ENCODE measurements around the gene HOXD4.

HOXD4 gene

GRCh38 chr2:176151442-176152287 is at the start of gene HOXD4:
Gene HOXD4 (plus strand): TSS chr2:176151550. CDS start chr2:176151634, 84 bp downstream.
- DNase-seq, result no peak

GRCh38 chr2:176101842-176102241 is 49.5 kb upstream of the HOXD4 start:
- DNase-seq, result no peak

DNA sequence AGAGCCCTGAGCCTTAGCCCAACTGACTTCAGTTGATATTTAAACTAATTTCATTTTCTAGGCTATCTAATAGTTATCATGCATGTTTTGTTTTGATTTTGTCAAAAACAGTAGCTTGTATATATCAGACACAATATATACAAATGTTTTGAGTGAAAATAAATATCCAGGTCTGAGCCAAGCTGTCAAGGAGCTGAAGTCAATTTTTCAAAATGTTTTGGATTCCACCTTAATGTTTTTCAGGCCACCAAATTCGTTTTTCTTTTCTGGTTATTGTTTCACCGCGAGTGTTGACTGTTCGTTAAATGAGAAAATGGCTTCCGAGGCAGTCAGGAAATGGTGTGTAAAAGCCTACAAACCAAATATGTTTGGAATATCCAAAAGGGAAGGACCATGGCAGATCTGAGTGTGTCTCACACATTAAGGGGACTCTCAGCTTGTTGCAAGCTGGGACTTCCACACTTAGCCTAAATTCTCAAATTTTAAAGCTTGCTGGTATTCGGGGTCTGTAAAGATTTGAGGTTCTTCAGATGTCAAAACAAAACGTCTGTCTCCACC is 49.0 kb upstream of the HOXD4 start:
- no peak for DNase-seq

DNA sequence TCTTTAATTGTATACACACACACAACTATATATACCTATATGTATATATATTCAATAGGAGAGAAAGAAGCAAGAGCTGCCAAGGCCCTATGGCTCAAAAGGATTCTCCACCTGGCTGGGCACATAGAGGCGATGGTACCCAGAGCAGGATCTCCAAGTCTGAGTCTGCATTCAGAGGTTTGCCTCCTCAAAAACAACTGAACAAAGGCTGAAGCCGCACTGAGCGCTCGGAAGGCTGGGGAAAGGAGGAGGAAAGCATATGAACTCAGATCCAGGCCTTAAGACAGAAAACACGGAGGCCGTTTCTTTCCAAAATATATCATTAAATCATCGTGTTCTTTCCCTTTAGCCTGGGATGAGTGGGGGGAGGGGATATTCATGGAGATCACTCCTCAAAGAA is 48.2 kb upstream of the HOXD4 start:
- DNase-seq, result no peak

DNA sequence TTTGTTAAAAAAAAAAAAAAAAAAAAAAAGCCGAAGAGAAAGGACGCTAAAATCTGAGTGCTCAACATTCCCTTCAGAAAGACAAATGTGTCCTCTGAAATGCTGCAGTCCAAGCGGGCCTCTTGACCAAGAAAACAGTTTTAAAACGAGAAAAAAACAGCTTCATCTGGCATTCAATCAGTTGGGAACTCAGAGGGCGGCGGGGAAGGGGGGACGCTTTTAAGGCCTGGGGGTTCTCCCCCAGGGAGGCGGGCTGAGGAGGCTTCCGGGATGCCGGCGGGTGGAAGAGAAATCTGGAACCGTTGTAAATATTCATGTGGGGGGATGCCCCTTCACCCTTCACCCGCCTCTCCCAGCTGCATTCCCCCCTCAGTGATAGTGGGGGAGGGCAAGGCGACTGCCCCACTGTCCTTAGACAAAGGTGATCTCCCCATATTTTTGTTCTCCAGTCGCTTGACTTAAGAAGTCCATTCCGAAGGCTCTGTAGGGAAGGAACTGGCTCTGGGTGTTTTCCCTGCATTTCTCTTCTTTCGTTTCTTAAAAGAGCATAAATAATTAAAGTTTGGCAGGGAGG is 47.5 kb upstream of the HOXD4 start:
- DNase-seq, result no peak

DNA sequence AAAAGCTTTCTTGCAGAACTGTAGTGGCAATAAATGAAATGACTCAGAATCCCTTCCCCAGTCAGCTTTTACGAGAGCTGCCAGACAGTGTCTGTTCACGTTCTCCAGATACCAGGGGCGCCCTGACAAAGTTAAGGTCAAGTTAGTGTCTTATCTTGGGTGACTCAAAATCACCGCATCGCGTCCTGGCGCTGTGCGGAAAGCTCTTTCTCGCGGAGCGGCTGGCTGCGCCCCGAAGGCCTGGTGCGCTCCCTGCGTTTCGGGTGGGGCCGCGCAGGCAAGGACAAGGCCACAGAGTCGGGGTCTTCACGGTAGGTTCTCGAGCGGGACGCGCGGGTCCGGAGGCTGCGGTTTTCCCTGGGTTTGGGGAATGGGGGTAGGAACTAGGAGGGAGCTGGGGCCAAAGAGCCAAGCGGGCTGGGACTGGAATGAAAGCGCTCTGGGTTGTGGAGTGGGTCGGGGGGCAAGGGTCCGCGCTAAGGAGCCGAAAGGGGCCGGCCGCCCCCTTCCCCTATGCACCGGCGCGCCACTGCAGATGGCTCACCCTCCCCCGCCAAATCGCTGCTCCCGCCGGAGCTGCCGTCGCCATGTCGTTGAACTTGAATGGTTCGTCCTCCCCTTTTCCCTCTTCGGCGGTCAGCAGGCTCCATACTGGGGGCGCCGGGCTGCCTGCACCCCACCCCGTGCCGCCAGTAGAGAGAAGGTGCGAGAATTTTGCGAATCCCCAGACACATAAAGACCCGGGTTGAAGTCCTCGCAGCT is 46.9 kb upstream of the HOXD4 start:
- DNase-seq, result no peak

DNA sequence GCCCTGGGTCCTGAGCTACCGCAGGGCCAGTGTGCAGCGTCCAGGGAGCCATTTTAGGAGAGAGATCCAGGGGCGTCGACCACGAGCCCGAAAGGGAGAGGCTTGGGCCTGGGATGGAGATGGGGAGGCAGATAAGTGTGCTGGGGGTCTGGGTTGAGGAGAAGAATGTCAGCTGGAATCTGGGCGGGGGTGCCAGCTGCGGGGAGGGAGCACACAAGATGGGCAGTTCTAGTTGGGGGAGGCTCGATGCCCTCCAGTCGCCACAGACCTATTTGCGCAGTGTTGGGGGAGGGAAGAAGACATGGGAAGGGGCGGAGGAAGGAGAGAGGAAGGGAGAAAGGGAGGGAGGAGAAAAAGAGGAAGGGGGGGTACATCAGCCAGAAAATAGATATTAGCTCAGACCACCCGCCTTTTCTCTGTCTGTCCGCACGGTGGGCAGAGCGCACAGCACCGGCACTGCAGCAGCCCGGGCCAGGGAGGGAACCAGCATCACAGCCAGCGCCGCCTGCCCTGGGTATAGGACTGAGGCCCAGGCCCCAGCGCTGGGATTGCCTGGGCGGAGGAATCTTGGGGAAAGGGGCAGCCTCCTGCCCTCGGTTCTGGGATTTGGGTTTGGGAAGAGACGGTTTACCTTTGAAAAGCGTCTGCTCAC is 46.1 kb upstream of the HOXD4 start:
- DNase-seq, result no peak

DNA sequence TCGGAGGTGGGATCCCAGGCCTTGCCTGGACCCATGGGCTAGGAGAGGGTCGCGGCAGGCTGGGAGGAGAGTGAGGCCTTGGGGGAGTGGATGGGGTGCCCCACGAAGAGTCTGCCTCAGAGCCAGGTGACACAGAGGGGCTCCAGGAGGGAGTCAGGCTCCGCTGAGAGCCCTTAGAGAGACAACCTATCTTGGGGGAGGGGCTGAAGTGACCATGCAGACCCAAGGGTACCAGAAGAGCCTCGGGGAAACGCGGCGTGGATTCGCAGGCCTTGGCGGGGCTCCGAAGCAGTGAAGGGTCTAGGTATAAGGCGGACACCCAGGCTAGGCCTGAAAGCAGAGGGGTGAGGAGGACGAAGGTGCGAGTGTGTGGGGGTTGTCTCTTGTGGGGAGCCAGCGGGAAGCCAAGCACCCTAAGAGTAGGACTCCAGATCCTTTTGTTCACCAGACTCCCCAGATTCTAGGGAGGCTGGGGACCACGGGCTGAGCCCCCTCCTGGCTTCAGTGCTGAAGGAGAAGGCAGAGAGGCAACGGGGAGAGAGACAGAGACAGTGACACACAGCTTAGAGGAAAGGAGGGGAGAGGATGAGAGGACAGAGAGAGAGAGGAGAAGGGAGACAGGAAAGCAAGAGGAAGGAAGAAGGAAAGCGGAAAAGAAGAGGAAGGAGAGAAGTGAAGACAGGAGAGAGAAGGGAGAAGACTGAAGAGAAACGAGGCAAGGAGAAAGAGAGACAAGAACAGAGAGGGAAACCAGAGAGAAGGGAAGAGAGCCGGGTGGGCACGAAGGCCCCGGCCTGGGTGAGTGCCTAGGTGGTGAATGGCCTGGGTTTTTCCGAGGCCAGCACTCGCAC is 45.4 kb upstream of the HOXD4 start:
- no peak for DNase-seq

- DNase-seq, result no peak
Observed at GRCh38 chr2:176106581-176107539, 44.5 kb upstream of the HOXD4 start, which contains the start of gene HOXD11. Gene HOXD11 (plus strand): TSS chr2:176107280. CDS start chr2:176107356, 76 bp downstream.

- no peak for DNase-seq
Observed at GRCh38 chr2:176107731-176108181, 43.6 kb upstream of the HOXD4 start.

DNA sequence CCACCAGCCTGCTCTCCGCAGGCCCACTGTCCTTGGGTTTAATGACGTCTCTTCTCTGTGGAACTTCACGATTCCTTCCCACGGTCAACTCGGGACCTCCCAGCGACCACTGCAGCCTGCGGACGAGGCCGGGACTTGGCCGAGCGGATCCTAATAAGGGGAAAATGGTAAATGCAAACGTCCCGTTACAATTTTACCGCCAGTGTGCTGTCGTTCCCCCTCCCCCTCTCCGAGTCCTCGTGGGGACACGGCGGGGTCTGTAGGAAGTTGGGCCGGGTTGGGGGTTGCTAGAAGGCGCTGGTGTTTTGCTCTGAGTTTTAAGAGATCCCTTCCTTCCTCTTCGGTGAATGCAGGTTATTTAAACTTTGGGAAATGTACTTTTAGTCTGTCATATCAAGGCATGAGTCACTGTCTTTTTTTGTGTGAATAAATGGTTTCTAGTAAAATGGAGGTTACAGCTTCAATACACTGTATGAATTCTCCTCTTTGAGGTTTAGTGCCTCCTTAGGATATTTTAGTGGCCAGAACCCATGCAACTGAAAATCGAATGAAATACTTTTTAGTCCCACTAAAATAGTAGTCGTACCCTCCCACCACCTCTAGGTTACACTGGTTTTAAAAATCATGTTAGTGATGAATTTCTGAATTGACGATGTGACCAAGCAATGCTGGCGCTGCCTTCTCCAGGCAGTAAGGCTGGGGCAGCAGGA is 42.0 kb upstream of the HOXD4 start:
- no peak for DNase-seq

DNA sequence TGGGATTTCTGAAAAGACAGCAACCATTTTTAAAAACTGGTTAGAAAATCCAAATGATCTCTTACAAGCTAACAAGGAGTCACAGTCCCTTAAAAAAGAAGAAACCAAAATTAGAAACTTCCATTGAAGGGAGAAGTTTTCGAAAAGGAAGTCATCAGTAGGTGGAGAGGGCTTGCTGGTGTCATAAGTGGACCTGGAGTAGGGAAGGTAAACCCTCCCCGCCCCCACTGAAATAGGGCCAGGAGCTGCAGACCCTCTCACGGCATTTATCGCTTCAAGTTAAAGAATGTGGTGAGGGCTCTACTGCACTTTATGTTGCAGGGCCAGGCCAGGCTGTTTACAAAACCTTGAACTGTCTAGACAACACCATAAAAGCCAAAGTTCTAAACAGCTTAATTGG is 41.4 kb upstream of the HOXD4 start:
- no peak for DNase-seq

DNA sequence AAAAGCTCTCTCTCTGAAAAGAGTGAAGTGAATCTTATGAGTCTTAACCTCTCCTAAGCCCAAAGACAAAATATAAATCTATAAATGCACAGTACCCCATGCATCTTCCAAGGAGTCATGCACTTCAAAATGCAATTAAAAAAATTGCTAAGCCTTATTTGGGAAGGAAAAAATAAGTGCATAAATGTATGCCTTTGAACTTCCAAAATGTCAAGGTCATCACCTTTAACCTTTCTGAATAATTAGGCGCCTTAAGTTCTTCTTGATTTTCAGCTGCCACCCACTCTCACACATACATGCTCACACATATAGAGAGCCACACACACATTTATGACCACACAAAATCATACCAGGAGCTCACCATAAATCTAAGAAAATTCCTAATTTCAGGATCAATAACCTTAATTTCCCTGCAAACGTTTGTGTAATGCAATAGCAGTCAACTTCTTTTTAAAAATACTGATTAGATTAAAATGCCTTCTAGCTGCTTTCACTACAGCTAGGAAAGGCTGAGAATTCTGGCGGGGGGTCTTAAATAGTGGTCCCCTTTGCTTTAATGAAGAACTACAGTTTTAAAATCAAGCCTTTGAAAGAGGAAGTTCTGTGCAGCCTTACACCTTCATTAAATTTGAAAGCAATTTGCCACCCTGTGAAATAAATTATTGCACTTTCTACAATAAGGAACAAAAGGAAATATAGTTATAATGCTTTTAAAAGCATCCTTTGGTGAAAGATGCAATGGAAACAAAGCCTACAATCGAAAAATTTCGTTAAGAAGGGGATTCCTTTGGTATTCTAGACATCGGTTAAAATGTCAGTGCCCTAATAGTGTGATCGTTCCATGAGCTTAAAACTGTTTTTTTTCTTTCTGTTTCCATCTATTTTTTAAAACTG is 40.7 kb upstream of the HOXD4 start:
- DNase-seq, result no peak

- DNase-seq, result no peak
Observed at GRCh38 chr2:176111309-176111663, 40.1 kb upstream of the HOXD4 start.

DNA sequence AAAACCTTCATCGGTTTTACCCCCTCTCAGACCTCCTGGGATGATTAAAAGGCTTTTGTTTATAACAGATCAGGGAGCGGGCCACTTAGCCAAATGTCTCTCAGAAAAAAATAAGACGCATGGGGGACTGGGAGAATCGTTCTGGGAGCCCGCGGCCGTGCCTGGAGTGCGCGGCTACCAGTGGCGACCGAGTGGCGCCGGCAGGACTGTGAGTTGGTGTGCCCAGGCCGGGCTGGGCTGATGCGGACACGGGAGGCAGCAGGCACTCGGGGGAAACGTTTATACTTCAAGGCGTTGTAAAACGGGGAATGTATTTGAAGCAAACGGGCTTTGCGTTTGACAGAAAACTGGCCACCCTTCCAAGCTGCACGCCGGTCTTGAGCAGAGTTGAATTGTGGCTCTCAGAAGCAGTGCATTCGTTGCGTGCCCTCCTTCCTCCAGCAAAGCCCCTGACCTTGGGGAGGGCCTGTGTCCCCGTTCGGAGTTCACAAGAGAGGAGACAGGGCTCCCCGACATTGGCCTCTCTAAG is 39.4 kb upstream of the HOXD4 start:
- DNase-seq, result no peak

DNA sequence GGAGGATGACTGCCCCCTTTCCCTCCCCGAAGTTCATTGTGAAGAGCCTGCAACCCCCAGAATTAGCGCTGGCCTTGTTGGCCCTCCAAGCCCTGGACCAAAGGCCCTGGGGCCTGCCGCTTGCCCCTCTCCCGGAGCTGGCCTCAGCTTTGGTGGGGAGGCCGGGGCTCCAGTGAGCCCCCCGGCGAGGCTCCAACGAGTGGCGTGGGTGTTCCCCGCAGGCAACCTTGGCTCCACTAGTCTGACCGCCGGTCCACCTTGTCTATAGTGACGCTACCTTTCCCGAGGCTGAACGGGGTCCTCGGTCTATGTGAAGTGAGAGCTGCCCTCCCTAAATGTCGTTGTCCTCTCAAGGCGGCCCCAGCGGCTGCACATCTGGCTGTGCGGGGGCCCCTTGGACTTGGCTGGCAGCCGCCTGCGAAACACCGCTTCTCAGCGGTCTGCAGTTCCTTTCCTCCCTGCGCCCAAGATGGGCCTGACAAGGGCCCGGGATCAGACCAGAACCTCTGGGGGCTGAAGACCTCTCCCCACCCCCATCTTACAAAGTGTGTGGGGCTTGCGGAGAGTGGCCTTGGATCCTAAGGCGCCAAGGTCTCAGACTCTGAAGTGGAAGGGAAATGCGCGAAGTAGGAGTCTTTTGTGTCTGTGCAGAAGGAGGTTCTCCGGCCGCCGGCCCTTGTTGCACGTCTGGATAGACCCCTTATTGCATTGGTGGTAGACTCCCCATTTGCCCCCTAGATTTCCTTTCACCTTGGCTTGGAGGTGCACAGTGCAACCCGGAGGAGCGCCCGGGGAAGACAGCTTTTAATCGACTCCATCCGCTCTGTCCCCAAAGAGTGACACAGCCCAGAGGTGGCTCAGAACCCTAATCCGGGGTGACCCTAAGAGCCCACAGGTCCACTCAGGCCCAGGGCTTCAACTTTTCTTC is 38.7 kb upstream of the HOXD4 start:
- no peak for DNase-seq

- DNase-seq, result no peak
Observed at GRCh38 chr2:176114120-176114929, 37.0 kb upstream of the HOXD4 start.

Measured in activated CD8-positive, alpha-beta memory T cell treated with anti-CD3 and anti-CD28 coated beads, Interleukin-2, amount 50 U/mL, for 4 hours (primary cell).